HG03108 (cell line): Measurements from ENCODE around the gene PDZD2.

ENCODE experiments used
- ATAC-seq: cut with Tn5 transposase; IDR thresholded peaks from one replicate; pipeline ENCODE4 v1.9.1; 2021; ENCODE audit warnings: moderate library complexity; ENCODE audit not compliant: unreplicated experiment

The PDZD2 gene

DNA sequence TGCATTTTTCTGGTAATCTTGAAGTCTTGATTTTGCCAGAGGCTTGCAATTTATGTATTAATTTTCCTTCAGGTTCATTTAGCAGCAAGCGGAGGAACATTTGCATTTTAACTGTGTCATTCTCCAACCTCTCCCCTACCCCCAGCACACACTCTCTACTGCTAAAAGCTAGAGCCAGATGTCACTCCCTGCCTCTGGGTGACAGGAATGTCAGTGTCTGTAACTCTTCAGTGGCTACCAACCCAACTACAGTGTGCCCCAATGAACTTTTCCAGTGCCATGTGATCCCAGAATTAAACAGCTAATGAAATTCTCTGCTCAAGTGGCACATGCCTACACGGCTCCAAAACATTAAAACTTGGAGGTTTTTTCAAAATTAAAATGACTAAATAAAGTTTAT is 274.9 kb downstream of the PDZD2 start:
- no peak for ATAC-seq

DNA sequence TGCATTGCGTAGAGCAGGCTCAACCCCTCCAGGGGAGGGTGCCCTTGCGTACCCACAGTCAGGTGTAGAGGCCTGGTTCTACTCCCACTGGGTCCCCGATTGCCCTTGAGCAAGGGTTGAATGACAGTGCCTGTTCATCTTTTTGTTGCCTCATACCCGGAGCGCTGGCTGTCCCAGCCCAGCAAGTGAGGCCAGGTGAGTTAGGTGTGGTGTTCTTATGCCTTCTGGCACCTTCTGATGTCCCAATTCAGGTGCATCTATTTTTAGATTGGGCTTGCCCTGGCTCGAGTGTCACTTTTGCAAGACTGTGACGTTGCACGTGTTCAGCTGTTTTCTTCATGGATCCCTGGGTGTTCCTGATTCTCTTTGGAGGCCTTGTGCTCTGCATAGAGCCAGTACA is 277.4 kb downstream of the PDZD2 start:
- no peak for ATAC-seq

DNA sequence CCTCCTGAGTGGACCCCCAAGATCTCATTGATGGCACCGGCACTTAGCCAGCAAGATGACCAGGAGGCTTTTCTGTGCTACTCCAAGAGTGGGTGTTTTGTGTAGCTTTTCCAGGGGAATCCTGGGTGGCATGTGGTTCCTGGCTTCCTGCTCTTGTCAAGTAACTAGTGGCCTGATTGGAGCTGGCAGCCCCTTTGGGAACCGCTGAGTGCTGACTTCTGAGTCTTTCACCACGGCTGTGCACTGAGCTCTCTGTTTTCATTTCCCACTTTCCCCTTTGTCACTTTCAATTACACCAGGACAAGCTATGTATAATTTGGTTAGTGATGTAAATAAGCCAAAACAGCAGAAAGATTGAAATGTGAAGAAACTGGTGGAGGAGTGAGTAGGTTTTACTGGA is 279.8 kb downstream of the PDZD2 start:
- ATAC-seq = no peak

DNA sequence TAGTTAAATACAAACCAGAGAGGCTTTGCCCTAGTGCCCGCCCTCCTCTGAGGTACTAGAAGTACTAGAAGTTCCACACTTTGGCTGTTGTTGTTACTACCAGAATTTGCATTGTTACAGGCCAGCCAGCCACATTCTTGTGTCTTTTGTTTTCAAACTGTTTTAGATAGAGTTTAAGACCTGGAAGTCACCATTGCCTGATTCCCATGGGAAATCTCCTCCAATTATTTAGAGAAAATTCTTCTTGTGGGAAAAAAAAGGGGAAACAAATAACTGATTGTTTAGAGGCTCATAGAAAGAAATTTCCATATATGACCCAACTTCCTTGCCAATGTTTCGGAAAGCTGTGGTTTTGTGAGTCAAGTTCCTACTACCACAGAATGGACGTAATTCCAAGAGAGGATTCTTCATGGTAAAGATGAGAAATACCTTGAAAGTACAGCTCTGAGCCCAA is 282.9 kb downstream of the PDZD2 start:
- ATAC-seq = no peak

DNA sequence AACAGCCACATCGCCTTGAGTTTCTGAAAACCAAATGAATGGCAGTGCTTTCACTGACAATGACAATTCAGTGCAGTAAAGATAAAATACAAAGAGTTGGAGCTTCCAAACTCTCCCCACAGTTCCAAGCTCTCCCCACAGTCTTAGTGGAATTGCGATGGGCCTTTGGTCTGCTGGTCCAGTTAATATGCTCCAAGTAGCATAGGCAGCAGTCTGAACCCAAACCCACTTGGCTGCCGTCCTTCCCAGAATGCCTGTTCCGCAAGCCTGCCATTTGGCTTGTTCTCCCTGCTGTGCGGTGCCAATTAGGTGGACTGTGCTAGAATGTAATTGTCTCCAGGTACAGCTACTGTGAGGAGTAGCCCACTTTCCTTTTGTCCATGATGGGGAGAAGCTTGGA is 285.1 kb downstream of the PDZD2 start:
- no peak for ATAC-seq

DNA sequence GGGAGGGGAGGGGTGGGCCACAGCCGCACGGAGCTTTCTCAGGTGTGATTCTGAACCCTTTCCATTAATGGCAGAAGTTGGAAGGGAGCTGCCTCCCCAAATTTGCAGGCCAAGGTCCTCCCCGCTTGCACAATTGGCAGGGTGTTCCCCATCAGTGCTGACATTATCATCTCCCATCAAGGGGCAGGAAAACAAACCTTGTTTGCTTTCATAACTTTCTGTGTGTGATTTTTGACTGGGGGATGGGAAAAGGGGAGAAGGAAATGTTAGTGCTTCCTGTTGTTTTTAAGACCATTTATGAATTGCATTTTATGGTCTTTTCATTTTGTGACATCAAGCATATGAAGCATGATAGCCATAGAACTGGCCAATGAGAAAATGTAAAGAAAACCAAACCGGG is 292.9 kb downstream of the PDZD2 start:
- no peak for ATAC-seq

DNA sequence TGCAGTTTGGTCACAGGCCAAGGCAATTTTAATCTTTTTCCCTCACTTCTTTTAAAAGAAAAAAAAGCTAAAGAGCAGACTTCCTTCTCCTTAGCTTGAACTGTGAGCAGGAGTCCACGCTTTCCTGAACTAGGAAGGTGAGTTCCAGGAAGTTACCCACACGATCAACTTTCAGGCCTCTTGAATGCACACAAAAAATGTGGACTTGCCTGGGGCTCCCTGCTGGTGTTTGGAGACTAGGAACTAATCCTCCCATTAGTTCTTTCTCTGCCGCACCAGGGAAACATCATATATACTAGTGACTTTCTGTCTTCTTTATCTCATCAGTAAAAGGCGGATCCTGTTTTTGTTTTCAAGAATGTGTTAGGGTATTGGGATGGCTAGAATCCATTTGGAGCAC is 295.2 kb downstream of the PDZD2 start:
- no peak for ATAC-seq

DNA sequence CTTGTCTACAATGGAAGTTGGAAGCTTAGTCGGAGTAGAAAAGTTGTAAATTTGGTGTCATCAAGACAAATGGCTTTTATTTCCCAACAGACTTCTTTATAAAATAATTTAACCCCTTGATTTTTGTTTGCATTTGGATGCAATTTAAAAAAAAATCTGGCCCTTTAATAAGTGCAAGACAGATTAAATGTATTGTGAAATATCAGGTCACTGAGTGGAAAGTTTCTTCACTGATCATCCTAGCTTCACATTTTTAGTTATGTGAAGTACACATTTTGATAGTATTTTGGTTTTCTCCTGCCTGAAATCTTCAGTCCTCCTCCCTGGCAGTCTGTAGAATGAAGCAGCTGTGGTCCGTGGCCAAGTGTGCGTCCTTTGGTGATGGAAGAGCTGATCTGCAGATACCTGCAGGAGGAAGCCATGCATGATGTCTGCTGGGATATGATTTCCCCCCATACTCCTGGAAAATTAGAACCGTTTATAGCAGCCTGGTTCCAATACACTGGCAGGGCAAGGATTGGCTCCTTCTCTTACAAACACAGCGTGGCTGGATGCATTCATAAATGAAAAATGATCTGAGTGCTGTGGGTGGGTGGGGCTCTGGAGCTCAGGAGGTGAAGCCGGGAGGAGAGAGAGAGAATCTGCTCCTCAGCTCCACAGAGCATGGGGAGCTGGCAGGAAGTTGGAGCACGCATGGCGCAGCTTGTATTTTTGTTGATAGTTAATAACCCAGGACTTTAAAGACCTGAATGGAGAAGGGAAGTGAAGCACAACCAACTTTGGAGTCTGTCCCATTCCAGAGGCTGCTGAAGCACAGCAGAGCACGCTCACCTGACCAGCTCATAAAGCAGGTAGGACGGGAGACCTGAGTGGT is 296.8 kb downstream of the PDZD2 start:
- no peak for ATAC-seq

DNA sequence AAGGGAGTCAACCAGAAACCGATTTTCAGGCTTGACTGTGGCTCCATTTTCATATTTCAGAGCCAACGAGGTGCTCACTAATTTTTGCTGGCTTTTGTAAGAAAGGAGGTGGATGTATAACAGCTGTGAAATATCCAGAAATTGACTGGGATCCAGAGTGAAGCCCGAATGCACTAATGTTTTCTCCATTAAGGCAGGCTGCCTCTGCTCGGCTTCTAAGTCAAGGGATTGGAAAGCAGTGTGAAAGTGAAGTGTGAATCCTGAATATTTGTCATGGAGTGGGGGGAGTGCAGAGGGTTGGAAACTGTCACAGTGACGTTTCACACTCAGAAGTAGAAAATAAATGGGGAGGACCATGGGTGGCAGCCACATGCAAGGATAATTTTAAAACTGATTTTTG is 297.8 kb downstream of the PDZD2 start:
- no peak for ATAC-seq

DNA sequence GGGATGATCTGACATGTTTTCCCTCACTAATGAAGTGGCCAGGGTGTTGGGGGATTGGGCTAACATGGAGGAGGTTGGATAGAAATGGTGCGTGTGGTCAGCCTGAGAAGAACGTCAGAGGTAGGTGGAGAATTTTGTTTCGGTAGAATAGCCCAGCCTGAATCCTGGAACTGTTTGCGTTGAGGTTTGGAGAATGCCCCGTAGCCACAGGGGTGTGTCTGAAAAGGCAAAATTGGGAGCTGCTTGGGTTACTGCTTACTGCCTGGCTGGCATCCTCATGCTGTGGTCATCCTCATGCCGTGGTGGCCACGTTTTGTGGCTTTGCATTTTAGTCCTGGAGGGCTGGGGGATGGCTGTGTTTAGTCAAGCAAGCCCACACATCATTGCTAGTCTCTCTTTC is 298.3 kb downstream of the PDZD2 start:
- no peak for ATAC-seq

DNA sequence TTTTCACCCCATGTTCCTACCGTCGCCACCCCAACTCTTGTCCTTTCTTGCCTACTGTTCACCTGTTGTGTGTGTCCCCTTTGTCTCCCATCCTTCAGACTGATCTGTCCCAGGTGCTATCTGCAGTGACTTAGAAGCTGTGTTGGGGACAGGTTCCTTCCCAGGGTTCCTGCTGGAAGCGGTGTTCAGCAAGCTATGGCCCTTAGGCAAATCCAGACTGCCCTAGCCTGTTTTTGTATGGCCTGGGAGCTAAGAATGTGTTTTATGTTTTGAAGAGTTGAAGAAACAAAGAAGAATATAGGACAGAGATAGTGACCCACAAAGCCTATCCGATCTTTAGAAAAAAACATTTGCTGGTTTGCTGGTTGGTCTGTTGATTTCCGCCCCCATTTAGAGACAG is 298.8 kb downstream of the PDZD2 start:
- no peak for ATAC-seq

DNA sequence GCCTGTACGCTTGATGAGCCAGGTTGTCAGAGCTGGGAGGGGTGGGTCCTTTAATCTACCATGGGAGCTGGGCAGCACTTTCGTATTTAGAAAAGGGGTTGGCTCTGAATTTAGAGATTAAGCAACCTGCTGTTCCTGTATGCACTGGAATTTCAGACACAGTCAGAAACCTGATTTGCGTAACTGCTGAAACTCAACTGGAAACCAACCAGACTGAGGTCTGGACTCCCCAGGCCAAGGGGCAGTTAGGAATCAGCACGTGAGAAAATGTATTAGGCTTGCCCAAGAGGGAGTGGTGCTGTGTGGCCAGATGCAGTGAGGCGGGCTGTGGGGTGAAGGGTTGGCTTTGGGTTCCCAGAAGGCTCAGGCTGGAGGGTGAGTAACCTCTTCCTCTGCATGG is 300.2 kb downstream of the PDZD2 start:
- ATAC-seq = no peak

DNA sequence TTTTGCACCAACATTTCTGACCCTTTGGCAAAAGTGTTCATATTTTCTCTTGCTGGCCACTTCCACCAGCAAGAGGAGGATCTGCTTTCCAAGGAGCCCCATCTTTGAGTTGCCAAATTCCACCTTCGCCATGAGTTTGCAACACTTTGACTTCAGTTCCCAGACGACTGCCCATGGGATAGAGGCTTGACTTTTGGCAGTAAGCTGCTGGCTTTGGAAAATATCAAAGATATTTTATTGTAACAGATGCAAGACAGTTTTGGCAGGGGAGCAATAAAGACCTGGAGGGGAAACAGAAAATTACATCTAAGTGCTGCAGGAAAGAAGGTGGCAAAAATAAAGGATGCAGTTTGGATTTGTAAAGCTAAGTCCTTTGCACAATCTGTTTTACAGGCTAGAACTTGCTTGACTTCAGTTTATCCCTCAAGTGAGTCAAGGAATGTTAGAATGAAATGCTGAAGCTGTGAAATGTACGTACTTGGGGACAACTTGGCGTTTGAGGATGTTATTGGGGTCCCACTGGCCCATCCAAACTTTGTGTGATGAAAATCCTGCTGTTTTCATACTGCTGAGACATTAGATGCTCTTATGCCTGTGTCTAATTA is 302.3 kb downstream of the PDZD2 start:
- no peak for ATAC-seq

DNA sequence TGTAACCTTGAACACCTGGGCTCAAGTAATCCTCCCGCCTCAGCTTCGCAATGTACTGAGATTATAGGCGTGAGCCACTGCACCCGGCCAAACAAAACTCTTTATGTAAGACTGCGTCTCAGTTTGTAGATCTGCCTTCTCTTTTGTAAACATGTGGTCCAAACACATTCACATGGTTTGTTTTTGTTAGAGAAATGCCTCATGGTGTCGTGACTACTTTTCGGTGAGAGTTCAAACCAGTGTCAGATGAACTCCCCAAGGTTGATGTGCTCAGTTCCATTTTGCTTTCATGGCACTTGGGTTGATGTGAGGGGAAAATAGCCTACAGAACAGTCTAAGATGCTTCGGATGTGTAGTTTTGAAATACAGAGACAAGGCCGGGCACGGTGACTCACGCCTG is 303.6 kb downstream of the PDZD2 start:
- no peak for ATAC-seq

DNA sequence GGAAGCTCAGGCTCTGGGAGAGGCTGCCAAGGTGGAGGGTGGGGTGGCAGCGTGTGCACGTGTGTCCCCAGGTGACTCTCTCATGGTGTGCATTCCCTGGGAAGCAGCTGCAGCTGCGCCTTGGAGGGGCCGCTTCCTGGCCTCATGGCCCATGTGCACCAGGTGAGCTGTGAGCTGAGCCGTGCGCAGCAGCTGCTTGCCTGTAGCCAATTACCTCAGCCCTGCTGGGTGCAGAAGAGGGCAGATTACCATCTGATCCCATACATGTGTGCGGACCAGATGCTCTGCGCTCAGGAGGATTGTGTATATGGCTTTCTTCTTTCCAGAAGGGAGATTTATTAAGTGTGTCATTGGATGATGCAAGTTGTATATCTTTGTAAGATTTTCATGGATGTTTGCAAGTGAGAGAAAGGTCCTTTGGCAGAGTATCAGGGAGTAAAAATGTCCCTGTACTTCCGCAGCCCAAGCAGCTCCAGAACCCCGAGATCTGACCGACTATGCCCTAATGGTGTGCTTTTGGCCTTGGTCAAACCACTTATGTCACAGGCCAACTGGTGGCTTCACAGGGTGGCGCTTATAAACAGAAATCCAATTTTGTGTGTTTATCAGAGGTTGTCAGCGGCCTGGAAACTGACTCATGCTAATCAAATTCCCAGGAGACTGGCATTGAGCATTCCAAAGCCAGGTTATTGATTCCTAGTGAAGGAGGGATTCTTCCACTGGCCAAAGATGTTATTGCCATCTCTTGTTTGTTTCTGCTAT is 305.9 kb downstream of the PDZD2 start:
- ATAC-seq = no peak

DNA sequence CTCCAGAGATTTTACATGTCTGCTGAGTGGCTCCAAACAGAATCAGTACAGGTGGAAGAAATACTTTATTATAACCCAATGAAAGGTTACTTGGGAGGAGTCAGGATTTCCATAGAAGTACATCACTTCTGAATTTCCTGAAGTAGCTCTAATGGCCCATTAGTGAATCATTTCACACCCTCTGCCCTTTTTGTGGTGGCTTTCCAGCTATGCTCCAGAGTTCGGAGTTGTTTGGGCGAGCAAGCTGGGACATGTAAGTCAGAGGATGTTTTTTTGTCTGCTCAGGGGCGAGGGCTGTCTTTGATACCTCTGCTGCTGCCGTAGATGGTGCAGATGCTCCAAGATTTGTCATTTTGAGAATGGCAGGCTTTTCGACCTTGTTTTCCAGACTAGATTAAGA is 309.1 kb downstream of the PDZD2 start:
- ATAC-seq = no peak

DNA sequence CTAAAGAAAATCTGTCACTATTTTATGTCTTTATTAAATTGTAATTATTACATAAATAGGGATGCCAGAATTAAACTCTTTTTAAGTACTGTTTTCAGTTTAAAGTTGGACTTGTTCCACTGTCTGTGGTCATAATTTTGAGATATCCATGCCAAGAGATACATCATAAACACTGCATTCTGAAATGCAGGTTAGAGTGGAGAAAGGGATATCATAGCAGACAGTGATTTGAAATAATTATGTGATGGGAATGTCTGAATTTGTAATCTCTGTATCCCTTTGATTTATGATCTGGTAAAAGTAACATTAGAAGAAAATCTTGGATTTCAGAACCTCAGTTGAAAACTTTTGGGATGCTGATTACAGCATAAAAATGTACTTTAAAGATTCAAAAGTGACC is 313.1 kb downstream of the PDZD2 start:
- no peak for ATAC-seq

DNA sequence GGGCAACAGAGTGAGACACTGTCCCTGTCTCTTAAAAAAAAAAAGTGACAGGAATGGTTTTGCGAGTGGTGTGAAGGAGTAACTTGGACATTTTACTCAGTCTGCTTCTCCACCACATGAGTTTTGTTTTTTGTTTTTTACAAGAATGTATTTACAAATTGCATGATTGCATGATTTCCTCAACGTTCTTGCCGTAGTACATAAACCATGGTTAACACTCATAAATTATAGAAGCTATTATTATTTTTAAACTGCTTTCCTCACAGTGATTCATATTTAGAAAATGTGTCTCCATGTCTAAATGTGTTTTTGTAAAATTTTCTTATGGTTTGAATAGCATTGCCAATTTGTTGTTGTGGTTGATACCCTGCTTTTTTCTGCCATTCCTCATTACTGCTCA is 315.2 kb downstream of the PDZD2 start:
- ATAC-seq = no peak

DNA sequence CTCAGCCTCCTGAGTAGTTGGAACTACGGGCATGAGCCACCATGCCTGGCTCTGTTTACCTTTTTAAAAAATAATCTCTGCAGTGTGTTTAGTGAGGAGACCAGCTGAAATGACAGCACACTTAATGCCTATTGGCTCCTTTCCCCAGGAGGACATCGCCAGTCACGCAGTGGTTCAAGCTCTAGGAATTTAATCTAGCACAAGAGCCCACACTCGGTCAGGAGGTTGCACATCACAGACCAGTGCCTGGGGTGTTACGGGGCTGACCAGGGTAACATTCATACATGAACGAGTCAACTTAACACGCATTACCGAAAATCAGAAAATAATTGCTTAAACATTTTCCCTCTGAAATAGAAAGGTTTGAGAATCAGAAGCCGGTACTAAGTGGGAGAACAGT is 318.2 kb downstream of the PDZD2 start:
- ATAC-seq = no peak

DNA sequence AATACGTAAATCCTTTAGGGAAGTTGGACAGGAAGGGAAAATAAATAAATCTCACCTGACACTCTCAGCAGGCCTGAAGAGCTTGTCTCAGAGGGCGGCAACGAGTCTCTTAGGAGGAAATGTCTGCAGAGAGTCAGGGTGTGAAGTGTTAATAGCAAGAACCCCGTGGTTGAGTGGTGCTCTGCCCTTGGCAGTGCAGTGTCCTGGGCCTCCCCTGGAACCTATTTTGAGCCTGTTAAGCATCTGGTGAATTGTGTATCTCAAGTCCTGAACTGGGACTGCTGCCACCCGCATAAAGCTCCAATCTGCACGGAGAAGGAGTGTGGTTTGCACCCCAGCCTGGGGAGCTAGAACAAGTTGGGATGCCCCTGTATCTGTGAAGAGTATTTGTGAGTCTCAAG is 323.4 kb downstream of the PDZD2 start:
- ATAC-seq = no peak

DNA sequence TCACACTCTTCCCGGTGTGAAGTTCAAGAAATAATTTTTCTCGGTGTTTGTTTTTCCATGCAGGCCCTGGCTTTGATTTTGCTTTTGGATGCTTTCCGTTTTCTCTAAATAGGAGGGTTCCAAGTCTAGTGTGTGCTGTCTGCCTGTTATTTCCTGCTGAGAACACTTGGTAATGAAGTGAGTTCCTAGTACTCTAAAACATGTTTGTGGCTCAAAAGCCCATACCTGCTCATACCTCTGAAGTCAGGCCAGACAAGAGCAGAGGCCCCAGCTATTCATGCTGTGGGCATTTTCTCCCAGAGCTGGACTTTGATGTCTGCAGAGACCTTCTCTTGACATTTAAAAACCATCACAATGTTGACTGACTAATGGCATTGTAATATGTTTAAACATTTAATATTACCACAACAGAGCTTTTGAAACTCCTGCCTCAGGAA is 324.0 kb downstream of the PDZD2 start:
- ATAC-seq = no peak
